GM18505 (cell line): ENCODE measurements around the gene SLC1A7.

ENCODE experiments used
- ATAC-seq: cut with Tn5 transposase; IDR thresholded peaks from one replicate; pipeline ENCODE4 v1.9.1; 2021; ENCODE audit not compliant: unreplicated experiment
- POLR2A ChIP-seq: IDR thresholded peaks from 4 replicates; pipeline ENCODE4 v1.6.1; 2011; ENCODE audit warnings: borderline replicate concordance; ENCODE audit not compliant: insufficient read depth, insufficient read length; ENCODE audit errors: extremely low read depth

SLC1A7 gene

DNA sequence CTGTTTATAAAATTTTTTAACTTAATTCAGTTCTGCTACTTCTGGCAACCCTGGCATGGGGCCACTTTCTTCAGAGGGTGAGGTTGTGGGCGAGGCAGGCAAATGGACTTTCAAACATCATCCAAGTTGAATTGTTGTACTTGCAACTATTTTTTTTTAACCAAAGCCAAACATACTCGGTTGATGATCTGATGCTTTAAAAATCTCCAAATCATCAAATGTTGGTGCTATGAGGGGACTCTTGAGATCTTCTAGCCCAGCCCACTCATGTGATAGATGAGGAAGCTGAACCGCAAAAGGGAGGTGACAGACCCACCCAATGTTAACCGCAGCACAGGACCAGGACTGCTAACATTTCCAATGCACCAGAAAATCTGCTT lies 6.7 kb downstream of the SLC1A7 start:
- ATAC-seq, result no peak
- TF ChIP-seq POLR2A, result no peak

DNA sequence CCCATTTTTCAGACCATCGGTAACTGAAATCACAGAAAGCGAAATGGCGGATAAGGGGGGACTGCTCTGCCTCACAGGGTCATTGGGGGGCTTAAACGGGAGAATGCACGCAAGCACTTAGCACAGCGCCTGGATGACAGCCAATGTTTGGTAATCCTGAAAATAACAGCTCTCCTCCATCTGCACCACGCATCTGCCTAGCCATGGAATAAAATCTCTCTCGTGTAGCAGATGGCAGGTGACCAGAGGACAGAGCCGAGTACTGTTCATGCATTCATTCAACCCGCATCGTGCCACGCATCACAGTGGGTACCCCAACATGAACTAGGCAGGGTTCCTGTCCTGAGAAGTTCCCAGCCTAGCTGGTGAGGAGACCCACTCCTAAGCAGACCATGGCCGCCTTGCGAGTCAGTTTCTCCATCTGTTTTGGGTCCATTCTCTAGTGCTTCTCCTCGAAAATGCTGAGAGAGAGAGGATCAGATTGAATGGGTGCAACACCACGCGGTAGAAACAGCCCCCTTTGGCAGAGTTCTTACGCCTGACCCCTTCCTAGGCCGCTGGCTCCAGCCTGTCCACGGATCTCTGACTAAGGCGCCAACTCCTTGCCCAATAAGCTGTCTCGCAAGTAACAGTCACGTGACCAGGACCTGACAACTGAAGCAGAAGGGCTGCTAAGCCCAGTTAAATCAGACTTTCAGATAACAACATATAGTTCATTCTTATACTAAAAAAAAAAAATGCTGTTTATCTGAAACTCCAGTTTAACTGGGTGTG lies 7.3 kb downstream of the SLC1A7 start:
- no peak for ATAC-seq
- no peak for TF ChIP-seq POLR2A

DNA sequence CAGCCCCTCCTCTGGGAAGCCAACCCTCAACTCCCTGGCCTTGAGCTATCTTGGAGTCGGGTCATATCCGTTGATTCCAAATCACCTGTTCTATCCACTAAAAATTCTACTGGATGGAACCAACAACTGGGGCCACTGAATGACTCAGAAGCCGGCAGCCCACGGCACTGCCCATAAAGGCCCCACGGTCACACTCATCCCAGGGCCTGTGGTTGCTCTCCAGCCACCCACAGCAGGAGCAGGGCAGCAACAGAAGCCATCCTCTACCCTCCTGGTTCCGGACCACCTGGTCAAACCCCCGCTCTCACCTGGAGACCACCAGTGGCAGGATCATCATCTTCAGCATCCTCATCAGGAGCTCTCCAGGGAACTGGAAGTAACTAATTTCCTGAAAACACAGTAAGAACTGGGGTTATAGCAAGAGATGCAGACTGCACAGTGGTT lies 8.4 kb downstream of the SLC1A7 start:
- no peak for TF ChIP-seq POLR2A

DNA sequence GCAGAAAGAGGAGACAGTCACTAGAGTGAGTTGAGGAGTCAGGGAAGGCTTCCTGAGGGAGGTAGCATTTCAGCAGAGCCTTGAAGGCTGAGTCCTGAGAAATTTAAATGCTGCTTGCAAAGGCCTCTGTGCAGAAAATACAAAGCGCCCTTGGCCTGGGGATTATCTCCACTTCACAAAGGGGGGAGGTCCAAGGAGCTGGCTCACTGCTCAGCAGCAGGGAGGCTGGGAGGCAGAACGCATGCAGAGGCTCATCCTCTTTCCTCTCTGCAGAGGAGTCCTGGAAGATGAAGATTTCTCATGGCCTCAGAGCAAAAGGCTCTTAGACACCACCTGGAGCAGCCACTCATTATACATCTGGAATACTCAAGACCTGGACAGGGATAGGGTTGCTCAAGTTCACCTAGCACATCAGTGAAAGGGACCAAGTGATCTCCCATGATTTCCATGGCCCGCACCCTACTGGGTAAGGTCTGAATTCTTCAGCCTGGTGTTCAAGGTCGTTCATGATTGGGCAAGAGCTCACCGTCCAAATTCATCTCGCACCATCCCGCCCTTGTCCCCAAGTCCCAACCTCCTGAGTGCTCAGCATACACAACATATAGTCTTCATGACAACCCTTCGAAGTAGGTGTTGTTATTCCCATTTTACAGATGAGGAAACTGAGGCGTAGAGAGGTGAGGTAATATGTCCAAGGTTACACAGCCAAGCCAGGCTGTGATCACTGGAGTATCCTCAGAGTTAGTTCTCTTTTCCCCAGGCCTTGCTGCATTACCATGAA lies 9.0 kb downstream of the SLC1A7 start:
- no peak for TF ChIP-seq POLR2A
- no peak for ATAC-seq

More for the DNA sequence above, 8.4 kb downstream of the SLC1A7 start:
- no peak for ATAC-seq

DNA sequence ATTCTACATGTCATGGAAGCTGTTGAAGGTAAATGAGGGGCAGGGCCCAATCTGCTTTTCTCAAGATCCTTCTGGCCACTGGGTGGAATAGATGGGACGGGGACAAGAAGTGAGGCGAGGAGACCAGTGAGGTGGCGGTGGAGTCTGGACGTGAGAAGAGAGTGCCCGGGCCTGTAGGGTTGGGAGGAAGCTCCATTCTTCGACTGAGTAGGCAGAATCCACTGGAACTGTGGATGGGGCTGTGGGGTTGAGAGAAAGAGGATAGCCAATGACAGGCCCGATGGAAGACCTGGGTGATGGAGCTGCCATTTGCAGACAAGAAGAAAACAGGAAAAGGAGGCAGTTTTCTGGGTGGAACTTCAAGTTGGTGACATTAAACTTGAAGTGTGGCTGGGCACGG lies 10.3 kb downstream of the SLC1A7 start:
- no peak for TF ChIP-seq POLR2A
- no peak for ATAC-seq

DNA sequence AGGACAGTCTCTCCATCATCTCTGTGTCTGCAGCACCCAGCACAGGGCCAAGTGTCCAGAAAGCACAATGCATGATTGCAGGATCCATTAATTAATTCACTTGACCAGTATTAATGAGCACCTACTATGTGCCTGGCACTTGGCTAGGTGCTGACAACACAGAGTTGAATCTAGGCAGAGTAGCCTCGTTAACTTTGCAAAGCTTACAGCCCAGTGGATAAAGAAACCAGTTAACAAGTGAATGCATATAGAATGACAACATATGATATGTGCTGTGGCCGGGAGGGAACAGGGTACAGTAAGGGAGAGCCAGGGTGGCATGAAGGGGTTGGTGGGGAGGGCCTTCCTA lies 10.9 kb downstream of the SLC1A7 start:
- TF ChIP-seq POLR2A, result no peak
- ATAC-seq, result no peak

DNA sequence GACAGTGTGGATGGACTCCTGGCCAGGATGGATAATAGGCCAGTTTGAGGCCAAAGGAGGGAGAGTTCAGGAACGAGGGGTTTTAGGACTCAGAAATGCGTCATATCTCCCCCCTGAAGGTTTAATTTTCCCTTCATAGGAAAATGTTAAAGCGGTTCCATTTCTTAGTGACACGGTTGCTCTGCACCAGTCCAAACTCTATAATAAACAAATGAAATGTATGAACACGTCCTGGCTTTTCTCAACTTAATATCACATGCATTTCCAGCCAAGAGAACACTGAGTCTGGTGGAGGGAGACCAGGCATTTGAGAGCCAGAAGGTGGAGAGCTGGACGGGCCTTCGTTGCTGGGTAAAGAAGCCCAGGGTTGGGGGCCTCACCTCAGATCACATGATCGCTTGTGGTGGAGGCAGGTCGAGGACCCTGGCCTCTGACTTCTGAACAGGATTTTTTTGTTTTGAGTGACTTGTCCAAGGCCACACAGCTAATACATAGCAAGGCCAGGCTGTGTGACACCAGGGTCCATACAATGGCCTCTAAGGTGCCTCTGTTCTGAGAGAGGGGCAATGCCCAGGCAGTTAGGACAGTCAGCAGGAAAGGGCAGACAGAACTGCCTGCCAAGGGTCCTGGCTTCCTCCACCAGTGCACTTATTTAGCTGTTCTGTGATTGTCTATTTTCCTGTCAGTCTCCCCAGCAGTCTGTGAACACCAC lies 11.4 kb downstream of the SLC1A7 start:
- TF ChIP-seq POLR2A, result no peak
- ATAC-seq, result no peak

DNA sequence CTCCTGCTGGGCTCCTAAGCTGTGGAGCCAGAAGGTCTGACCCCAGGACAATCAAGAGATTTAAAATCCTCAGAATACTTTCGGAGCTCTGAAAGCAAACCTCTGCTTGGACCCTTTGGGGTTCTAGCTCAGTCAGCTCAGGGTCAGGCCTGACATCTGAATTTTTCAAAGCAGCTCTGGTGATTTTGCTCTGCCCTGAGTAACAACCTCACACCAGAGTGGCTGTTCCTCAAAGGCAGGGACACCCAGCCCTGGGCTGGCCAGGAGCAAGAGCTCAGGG lies 11.9 kb downstream of the SLC1A7 start:
- TF ChIP-seq POLR2A, result no peak
- no peak for ATAC-seq

DNA sequence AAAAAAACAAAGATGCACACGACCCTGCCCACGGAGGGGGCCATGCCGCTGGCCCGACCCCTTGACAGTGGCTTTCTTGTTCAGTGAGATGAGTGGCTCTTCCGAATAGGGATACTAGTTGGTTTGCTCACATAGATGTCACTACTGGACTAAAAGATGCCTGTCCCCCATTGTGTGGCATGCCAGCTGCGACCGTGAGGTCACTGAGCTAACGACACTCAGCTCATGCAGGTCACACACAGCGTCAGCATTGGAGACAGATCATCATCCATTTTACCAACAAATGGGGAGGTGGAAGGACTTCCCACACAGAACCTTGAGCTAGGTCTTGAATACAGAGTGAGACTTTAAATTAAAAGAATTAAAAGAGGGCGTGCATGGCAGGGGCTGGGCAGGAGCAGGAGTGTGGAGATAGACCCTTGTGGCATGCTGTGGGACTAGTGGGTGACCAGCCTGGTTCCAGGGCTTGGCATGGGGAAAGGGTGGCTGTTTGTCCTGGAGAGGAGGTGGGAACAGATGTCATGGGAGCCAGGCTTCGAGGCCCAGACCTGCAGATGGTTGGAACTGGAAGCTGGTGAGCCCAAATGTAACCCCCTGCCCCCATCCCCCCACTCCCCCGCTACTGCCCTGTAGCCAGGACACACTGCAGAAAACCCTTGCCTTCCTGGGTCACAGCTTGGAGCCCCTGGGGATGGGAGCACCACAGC lies 12.4 kb downstream of the SLC1A7 start:
- no peak for ATAC-seq
- no peak for TF ChIP-seq POLR2A

DNA sequence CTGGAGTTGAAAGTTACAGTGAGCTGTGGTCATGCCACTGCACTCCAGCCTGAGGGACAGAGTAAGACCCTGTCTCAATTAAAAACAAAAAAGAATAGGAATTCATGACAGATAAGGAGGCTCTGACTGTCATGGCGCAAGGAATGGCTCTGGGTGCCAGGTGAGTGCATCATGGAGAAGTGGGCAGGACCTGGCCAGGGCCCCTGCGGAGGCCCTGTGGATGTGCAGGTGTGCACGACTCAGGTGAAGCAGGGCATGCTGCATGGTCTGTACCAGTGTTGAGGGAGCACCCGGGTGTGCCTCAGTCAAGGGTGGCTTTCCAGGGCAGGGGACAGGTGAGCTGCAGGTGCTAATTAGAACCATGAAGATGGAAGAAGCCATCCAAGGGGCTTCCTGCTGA lies 14.0 kb downstream of the SLC1A7 start:
- TF ChIP-seq POLR2A, result no peak
- no peak for ATAC-seq

DNA sequence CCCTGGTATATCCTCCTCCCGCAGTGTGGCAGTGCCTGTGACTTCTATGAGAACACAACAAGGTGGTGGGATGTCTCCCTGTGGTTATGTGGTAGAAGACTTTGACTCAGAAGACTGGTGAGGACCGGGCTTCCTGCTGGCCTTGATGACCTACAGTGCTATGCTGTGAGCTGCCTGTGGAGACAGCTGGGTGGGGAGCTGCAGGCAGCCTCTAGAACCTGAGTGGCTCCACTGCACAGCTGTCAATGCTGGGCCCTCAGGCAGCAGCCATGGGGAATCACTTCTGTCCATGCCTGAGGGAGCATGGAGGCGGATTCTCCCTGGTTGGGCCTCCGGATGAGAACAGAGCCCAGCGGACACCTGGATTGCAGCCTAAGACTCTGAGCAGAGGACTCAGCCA lies 14.9 kb downstream of the SLC1A7 start:
- no peak for ATAC-seq
- no peak for TF ChIP-seq POLR2A

DNA sequence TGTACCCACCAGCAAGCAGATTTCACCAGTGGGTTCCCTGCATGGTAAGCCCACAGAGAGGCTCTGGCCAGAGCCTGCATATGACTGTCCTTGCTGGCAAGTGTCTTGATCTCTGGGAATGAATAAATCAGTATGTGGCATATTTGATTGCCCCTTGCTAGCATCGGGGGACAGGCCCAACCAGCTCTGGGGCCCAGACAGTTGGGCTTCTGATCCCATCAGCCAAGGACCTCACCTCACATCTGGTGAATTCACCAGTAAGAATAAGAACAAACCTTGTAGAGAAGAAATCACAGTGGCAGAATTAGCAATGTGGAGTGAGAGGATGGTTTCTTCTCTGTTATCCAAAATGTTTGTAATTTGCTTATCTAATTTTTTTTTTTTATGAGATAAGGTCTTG lies 15.9 kb downstream of the SLC1A7 start:
- ATAC-seq, result no peak
- no peak for TF ChIP-seq POLR2A

DNA sequence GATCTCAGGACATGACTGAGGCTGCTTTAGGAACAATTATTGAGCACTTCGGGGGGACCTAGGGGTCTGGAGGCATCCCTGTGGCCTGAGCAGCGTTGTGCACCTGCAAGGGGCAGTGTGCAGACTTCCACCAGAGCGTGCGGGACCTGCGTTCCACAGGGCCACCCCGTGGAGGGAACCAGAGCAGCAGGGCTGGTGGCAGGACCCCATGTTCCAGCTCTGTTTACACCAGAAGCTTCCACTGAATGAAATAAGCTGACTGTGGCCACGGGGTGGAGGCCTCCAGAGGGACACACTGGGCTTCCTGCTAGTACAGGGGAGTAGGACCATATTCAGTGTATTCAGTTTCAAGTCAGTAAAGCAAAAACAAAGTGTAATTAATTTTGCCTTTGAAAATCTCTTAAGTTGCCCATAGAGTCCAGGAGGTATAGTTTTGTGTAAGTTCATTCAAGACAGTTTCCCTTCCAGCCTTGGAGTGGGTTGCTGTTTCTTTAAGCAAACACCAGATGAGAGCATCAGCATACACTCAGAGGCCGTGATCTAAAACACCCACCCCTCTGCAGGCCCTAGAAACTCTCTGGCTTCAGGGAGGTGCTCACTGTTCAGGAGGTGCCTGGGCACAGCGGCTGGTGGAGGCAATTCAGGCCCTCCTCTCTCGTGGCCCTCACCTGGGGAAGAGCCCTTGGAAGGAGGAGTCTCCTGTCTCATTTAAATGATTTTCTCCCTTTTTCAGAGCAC lies 16.6 kb downstream of the SLC1A7 start:
- ATAC-seq, result no peak
- no peak for TF ChIP-seq POLR2A
